NCI-H526 treated with DMSO at 0.1 percent for 48 hours (cell line): ENCODE results near the gene CAPNS2.
"Not testable (repeated sequence)": the region's sequence is repeated elsewhere in the genome, so short reads cannot be mapped to it uniquely, and the experiment has no call there.

Experiments used
- DNase-seq: peaks from one replicate; lab custom pipeline; 2025; lab: John Stamatoyannopoulos, UW

The CAPNS2 gene

GRCh38 chr16:55568207-55568606 lies 1.7 kb downstream of the CAPNS2 start:
- DNase-seq, result no peak

- DNase-seq, result no peak
These were observed 2.5 kb downstream of the CAPNS2 start for GRCh38 chr16:55569025-55569424.

- no peak for DNase-seq
These were observed 3.7 kb downstream of the CAPNS2 start for GRCh38 chr16:55570159-55570558.

GRCh38 chr16:55571191-55571897 lies 4.9 kb downstream of the CAPNS2 start:
- DNase-seq, result no peak

GRCh38 chr16:55572439-55572838 lies 6.0 kb downstream of the CAPNS2 start:
- no peak for DNase-seq

GRCh38 chr16:55574811-55575210 lies 8.3 kb downstream of the CAPNS2 start:
- DNase-seq, result no peak

- no peak for DNase-seq
These were observed 9.0 kb downstream of the CAPNS2 start for GRCh38 chr16:55575496-55575895.

GRCh38 chr16:55576384-55576783 lies 9.9 kb downstream of the CAPNS2 start:
- DNase-seq, result no peak

- DNase-seq, result no peak
These were observed 11.4 kb downstream of the CAPNS2 start for GRCh38 chr16:55577887-55578286.

GRCh38 chr16:55585631-55586030 lies 19.1 kb downstream of the CAPNS2 start:
- DNase-seq, result no peak

- no peak for DNase-seq
These were observed 22.3 kb downstream of the CAPNS2 start for GRCh38 chr16:55588799-55589198.

GRCh38 chr16:55592306-55592705 lies 25.8 kb downstream of the CAPNS2 start:
- DNase-seq, result no peak

- no peak for DNase-seq
These were observed 31.4 kb downstream of the CAPNS2 start for GRCh38 chr16:55597928-55598327.

GRCh38 chr16:55605754-55606336 lies 39.4 kb downstream of the CAPNS2 start:
- DNase-seq, result no peak

GRCh38 chr16:55613613-55614335 lies 47.3 kb downstream of the CAPNS2 start:
- no peak for DNase-seq

GRCh38 chr16:55615071-55615470 lies 48.6 kb downstream of the CAPNS2 start:
- DNase-seq, result no peak

- DNase-seq, result not testable (repeated sequence)
These were observed 49.2 kb downstream of the CAPNS2 start for GRCh38 chr16:55615670-55616069.
